ENCODE data around the gene NEGR1.

The NEGR1 gene

GRCh38 chr1:71350805-71351204 is 931.5 kb downstream of the NEGR1 start:
- DNase-seq (ENCODE audit: low spot score), result no peak

DNA sequence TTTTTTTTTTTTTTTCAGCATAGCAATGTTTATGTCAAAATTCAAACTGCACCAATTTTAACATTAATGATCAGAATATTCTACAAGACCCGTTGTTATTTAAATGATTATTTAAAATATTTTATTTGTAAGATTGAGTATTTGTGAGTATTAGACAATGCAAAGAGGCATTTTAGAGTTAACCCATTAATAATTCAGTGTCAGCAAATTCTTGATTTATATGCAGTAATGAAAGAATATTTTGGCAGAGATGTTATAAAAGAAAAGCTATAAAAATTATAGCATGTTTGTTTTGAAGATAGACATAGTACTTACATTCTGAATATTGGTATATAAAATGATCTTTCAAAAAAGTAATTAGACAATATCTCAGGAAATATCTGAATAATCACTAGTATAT is 932.0 kb downstream of the NEGR1 start:
- no peak for DNase-seq (ENCODE audit: low spot score)
